Glomerular visceral epithelial cell (primary cell): ENCODE data around the gene MAN1C1.

ENCODE experiments used
- DNase-seq: peaks from one replicate; pipeline ENCODE4 v3.0.0-alpha.2; 2016; ENCODE audit errors: extremely low spot score

MAN1C1 gene

GRCh38 chr1:25739341-25739740, 122.8 kb downstream of the MAN1C1 start:
- DNase-seq: no peak

- DNase-seq: no peak
Measured at GRCh38 chr1:25740071-25740470, 123.5 kb downstream of the MAN1C1 start.

GRCh38 chr1:25742316-25742715, 125.7 kb downstream of the MAN1C1 start:
- DNase-seq: no peak

GRCh38 chr1:25743164-25744139, 126.9 kb downstream of the MAN1C1 start:
- no peak for DNase-seq

GRCh38 chr1:25744140-25744581, 127.6 kb downstream of the MAN1C1 start:
- DNase-seq: peak; percentile 39

GRCh38 chr1:25744636-25745425, 128.2 kb downstream of the MAN1C1 start:
- DNase-seq: no peak

- DNase-seq: no peak
Measured at GRCh38 chr1:25746299-25747045, 129.9 kb downstream of the MAN1C1 start.

GRCh38 chr1:25747046-25747719, 130.6 kb downstream of the MAN1C1 start:
- DNase-seq: no peak

GRCh38 chr1:25748531-25749205, 132.1 kb downstream of the MAN1C1 start:
- DNase-seq: no peak

- DNase-seq: no peak
Measured at GRCh38 chr1:25750923-25751605, 134.5 kb downstream of the MAN1C1 start.

- no peak for DNase-seq
Measured at GRCh38 chr1:25754470-25755181, 138.0 kb downstream of the MAN1C1 start.

- DNase-seq: no peak
Measured at GRCh38 chr1:25755475-25756125, 139.0 kb downstream of the MAN1C1 start.

- DNase-seq: no peak
Measured at GRCh38 chr1:25756215-25756614, 139.6 kb downstream of the MAN1C1 start.

GRCh38 chr1:25757151-25757845, 140.7 kb downstream of the MAN1C1 start:
- no peak for DNase-seq

- DNase-seq: no peak
Measured at GRCh38 chr1:25757846-25758185, 141.2 kb downstream of the MAN1C1 start.

- DNase-seq: no peak
Measured at GRCh38 chr1:25758466-25759070, 142.0 kb downstream of the MAN1C1 start.

- DNase-seq: no peak
Measured at GRCh38 chr1:25760122-25760719, 143.6 kb downstream of the MAN1C1 start.

GRCh38 chr1:25760871-25761270, 144.3 kb downstream of the MAN1C1 start:
- no peak for DNase-seq
